HG03175 (cell line): ENCODE data around the gene MED16.
"Not testable (repeated sequence)": the region's sequence is repeated elsewhere in the genome, so short reads cannot be mapped to it uniquely, and the experiment has no call there.

Experiments
- ATAC-seq: cut with Tn5 transposase; IDR thresholded peaks from one replicate; pipeline ENCODE4 v1.9.1; 2021; ENCODE audit warnings: mild to moderate bottlenecking, moderate library complexity; ENCODE audit not compliant: unreplicated experiment

MED16 gene

GRCh38 chr19:889662-890295 lies 3.2 kb downstream of the MED16 start:
- no peak for ATAC-seq

DNA sequence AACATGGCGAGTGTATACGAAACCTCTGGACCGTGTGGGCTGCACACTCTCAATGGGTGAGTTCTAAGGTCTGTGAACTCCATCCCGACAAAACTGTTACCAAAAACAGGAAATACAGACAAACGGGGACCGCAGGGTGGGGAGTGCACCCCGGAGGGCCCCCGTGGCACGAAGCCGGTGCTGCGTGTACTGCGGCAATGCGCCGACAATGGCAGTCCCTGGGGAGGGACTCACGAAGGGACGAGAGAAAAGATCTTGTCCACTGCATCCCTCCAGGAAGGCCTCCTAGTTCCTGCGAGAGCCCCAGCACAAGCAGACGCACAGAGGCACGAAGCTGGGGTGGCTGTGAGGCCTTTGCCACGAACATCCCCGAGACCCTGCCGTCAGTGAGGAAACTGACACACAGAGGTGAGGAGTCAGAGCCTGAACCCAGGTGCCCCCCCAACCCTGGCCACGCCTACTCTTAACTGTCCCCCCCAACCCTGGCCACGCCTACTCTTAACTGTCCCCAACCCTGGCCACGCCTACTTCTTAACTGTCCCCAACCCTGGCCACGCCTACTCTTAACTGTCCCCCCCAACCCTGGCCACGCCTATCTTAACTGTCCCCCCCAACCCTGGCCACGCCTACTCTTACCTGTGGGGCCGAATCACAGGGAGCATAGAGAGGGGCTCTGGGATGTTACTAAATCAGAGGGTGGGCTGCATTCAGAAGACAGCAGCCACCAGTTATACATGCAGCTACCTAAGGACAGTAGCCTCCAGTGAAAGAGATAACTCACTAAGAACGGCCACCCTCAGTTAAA lies 4.2 kb downstream of the MED16 start:
- no peak for ATAC-seq

GRCh38 chr19:887599-887998 lies 5.4 kb downstream of the MED16 start:
- ATAC-seq: no peak

DNA sequence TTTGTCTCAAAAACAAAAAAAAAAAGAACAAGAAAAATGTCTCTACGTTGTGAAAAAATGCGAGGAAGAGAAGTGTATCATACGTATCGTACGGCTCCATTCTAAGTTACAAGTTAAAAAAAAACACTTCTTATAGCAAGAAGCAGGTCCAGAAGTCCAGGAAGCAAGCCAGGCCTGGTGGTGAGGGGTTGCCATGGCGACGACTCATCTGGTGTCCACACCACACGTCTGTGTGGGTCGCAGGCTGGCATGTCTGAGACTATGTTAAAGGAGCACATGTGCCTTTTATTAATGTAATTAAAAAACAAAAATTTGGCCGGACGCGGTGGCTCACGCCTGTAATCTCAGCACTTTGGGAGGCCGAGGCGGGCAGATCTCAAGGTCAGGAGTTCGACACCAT lies 5.9 kb downstream of the MED16 start:
- ATAC-seq: no peak

GRCh38 chr19:885536-886224 lies 7.3 kb downstream of the MED16 start:
- ATAC-seq: no peak

GRCh38 chr19:884420-885211 lies 8.4 kb downstream of the MED16 start:
- no peak for ATAC-seq

DNA sequence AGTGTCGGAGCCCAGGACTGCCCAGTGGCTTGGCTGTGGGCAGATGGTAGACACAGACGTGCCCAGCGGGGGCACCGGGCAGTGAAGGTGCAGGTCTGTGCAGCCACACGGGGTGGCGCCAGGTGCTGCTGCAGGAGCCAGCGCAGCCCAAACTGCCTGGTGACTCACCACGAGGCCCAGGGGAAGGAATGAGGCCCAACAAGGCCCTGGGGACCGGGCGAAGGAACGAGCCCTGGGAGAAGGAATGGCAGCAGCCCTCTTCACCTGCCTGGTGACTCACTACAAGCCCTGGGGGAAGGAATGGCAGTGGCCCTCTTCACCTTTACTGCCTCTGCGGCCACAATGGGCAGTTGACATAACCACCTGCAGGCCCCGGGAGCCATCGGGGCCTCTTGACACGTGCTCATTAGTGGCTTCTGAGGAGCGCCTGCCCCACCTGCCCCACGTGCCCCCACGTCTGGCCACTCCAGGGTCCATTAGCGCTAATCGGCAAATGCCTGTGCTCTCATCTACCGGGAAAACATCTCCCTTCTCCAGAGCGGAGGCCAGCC lies 9.3 kb downstream of the MED16 start:
- ATAC-seq: no peak

- ATAC-seq: no peak
Observed at GRCh38 chr19:882871-883497, 10.0 kb downstream of the MED16 start.

DNA sequence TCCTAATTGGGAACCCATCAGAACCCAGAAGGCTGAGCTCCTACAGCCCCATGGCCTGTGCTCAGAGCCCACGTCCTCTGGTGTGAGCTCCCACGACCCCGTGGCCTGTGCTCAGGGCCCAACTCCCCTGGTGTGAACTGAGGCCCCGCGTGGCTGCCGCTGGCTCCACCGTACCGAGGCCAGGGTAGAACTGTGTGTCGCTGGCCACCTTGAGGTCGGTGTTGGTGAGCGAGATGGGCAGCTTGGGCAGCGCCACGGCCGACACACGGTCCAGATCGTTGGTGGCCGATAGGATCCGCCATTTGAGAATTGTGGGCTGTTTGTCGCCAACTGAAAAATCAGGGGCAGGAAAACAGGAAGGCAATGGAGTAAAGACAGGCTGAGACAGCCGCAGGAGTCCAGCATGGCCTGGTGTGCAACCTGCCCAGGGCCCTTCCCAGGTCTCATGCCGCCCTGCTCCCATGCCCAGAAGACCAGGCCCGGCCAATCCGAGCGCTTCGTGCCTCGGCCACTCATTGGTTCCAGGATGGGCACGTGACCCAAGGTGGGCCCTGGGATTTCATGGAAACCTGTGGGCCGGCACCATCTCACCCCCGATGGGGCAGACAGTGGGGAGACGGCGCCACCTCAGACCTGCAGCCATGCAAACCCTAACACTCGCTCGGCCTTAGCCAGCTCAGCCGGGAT lies 11.5 kb downstream of the MED16 start:
- ATAC-seq: no peak

- ATAC-seq: no peak
Observed at GRCh38 chr19:879711-880438, 13.1 kb downstream of the MED16 start.

DNA sequence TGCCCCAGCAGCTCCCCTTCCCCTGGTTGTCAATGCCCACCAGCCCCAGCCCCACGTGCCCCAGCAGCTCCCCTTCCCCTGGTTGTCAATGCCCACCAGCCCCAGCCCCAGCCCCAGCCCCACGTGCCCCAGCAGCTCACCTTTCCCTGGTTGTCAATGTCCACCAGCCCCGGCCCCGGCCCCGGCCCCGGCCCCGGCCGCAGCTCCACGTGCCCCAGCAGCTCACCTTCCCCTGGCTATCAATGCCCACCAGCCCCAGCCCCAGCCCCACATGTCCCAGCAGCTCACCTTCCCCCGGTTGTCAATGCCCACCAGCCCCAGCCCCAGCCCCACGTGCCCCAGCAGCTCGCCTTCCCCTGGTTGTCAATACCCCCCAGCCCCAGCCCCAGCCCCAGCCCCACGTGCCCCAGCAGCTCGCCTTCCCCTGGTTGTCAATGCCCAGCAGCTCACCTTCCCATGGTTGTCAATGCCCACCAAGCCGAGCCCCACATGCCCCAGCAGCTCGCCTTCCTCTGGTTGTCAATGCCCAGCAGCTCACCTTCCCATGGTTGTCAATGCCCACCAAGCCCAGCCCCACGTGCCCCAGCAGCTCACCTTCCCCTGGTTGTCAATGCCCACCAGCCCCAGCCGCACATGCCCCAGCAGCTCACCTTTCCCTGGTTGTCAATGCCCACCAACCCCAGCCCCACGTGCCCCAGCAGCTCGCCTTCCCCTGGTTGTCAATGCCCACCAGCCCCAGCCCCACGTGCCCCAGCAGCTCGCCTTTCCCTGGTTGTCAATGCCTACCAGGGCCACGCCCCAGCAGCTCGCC lies 14.0 kb downstream of the MED16 start:
- ATAC-seq: not testable (repeated sequence)

- not testable (repeated sequence) for ATAC-seq
Observed at GRCh38 chr19:877992-878660, 14.9 kb downstream of the MED16 start.

GRCh38 chr19:876780-877314 lies 16.1 kb downstream of the MED16 start:
- ATAC-seq: no peak

- no peak for ATAC-seq
Observed at GRCh38 chr19:876089-876488, 16.9 kb downstream of the MED16 start.

- no peak for ATAC-seq
Observed at GRCh38 chr19:875265-875879, 17.6 kb downstream of the MED16 start.

DNA sequence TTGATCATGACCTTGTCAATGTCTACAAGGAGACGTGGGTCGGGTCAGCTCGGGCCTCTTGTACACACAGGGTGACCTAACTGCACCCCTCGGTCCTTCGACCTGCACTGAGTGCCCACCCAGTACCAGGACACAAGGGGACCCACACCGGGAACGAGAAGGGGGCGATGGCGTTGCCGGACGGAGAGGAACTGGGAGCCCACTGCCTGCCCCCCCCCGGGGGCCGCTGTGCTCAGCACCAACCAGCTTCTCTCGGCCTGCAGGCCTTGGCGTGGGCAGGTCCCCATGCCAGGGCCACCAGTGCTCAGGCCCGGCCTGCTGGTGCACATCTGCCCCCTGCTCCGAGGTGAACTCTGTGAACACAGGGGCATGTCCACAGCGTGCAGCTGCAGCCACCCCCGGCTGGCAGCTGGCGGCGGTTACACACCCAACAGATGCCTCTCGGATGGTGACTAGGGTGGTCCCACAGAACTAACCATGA lies 19.4 kb downstream of the MED16 start:
- ATAC-seq: no peak

DNA sequence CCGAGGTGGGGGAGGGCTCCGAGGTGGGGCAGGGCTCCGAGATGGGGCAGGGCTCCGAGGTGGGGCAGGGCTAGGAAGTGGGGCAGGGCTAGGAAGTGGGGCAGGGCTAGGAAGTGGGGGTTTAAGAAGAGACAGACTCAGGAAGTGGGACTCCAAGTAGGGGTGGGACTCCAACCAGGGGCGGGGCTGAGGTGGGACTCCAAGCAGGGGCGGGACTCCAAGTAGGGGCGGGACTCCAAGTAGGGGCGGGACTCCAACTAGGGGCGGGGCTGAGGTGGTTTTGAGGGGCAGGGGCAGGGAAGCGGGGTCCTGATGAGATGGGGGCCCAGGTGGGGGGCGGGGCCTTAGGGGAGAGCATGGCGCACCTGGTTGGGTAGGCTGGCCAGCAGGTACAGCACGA lies 19.9 kb downstream of the MED16 start:
- ATAC-seq: no peak
